ENCODE measurements around the gene ZNF677. TPM values are rescaled to one million over a fixed set of nuclear protein-coding genes. Genes with fewer than 3 reads are reported as not detected.
"Not testable (repeated sequence)": the region's sequence is repeated elsewhere in the genome, so short reads cannot be mapped to it uniquely, and the experiment has no call there.

ZNF677 gene
- total and polyA plus RNA-seq, 2 donors (not counting 1 experiment from before 2014, with no cell fraction given): 25.3 to 26.0 TPM

DNA sequence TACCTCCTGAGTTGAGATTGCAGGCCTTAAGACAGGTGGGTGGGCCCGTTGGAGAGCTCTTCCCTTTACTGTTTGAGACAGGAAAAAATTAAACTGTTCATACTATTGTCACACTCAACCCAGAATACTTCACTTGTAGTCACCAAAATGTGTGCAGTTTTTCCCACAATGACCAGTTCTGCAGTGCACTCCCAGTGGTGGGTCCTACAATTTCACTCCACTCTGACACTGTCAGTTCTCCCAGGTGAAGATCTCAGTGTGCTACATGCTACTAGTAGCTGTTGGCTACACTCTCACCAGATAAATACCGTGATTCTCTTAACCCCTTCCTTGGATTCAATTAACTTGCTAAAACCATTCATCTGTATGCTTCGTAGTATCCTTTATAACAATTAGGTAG, 64.4 kb downstream of the ZNF677 start:
- TF ChIP-seq, protein P1, sequence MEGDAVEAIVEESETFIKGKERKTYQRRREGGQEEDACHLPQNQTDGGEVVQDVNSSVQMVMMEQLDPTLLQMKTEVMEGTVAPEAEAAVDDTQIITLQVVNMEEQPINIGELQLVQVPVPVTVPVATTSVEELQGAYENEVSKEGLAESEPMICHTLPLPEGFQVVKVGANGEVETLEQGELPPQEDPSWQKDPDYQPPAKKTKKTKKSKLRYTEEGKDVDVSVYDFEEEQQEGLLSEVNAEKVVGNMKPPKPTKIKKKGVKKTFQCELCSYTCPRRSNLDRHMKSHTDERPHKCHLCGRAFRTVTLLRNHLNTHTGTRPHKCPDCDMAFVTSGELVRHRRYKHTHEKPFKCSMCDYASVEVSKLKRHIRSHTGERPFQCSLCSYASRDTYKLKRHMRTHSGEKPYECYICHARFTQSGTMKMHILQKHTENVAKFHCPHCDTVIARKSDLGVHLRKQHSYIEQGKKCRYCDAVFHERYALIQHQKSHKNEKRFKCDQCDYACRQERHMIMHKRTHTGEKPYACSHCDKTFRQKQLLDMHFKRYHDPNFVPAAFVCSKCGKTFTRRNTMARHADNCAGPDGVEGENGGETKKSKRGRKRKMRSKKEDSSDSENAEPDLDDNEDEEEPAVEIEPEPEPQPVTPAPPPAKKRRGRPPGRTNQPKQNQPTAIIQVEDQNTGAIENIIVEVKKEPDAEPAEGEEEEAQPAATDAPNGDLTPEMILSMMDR (conservative IDR thresholded peaks at IDR 0.05 in 1 of 2, IDR thresholded peaks at IDR 0.05 in 1 of 2; ENCODE audit: low read depth in 1 of 2, low read length in 2 of 2): no peak
- TF ChIP-seq EZH2 (IDR thresholded peaks at IDR 0.05; ENCODE audit: low read length, missing control alignments): no peak
- no peak overlapping the region for H3K9ac ChIP-seq (ENCODE audit: insufficient read depth, low read length)
- DNase-seq (ENCODE audit: low read depth in 2 of 2): no peak
- no peak overlapping the region for H3K27ac ChIP-seq (ENCODE audit: insufficient read depth, low read length)
- H3K27me3 ChIP-seq (ENCODE audit: control insufficient read depth, insufficient read depth, low read length): no peaks in the 10 kb centered on the region
- H3K36me3 ChIP-seq (ENCODE audit: control insufficient read depth, insufficient read depth, low read length): peaks cover 3% of the 10 kb centered on the region
- no peak overlapping the region for H2AFZ ChIP-seq (ENCODE audit: low read length)
- H3K79me2 ChIP-seq (ENCODE audit: control insufficient read depth, insufficient read depth, low read length): no peaks in the 10 kb centered on the region
- H3K9me3 ChIP-seq (ENCODE audit: control insufficient read depth, insufficient read depth, low read depth, low read length): no peaks in the 10 kb centered on the region
- H3K4me3 ChIP-seq (replicated peaks in 1 of 4; ENCODE audit: control extremely low read depth in 1 of 4, insufficient read depth in 1 of 4, low read depth in 3 of 4, low read length in 4 of 4): no peak overlapping the region
- no peak overlapping the region for H3K4me2 ChIP-seq (ENCODE audit: extremely low read depth, insufficient read depth, low read length)
- H3K4me1 ChIP-seq (ENCODE audit: control insufficient read depth, extremely low read depth, insufficient read depth, low read length): no peaks in the 10 kb centered on the region
- no peaks in the 10 kb centered on the region for H4K20me1 ChIP-seq (ENCODE audit: control insufficient read depth, extremely low read depth, insufficient read depth, low read length)

DNA sequence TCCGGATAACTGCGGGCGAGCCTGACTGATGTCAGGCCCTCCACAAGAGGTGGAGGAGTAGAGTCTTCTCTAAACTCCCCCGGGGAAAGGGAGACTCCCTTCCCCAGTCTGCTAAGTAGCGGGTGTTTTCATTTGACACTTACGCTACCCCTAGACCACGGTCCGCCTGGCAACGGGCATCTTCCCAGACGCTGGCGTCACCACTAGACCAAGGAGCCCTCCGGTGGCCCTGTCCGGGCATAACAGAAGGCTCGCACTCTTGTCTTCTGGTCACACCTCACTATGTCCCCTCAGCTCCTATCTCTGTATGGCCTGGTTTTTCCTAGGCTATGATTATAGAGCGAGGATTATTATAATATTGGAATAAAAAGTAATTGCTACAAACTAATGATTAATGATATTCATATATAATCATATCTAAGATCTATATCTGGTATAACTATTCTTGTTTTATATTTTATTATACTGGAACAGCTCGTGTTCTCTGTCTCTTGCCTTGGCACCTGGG, 64.9 kb downstream of the ZNF677 start:
- H4K20me1 ChIP-seq (ENCODE audit: control insufficient read depth, extremely low read depth, insufficient read depth, low read length); H3K27me3 ChIP-seq (ENCODE audit: control insufficient read depth, insufficient read depth, low read length); DNase-seq (ENCODE audit: low read depth in 2 of 2); H2AFZ ChIP-seq (ENCODE audit: low read length); H3K4me1 ChIP-seq (ENCODE audit: control insufficient read depth, extremely low read depth, insufficient read depth, low read length); H3K9me3 ChIP-seq (ENCODE audit: control insufficient read depth, insufficient read depth, low read depth, low read length); H3K4me2 ChIP-seq (ENCODE audit: extremely low read depth, insufficient read depth, low read length); H3K36me3 ChIP-seq (ENCODE audit: control insufficient read depth, insufficient read depth, low read length); H3K27ac ChIP-seq (ENCODE audit: insufficient read depth, low read length); H3K9ac ChIP-seq (ENCODE audit: insufficient read depth, low read length); H3K79me2 ChIP-seq (ENCODE audit: control insufficient read depth, insufficient read depth, low read length); H3K4me3 ChIP-seq (replicated peaks in 1 of 4; ENCODE audit: control extremely low read depth in 1 of 4, insufficient read depth in 1 of 4, low read depth in 3 of 4, low read length in 4 of 4): not testable (repeated sequence)

Other genes starting within 250 kb of the ZNF677 start
- gene ERVV-1, start 241.0 kb downstream of the ZNF677 start, total RNA-seq: not detected in 2 replicates
- gene ERVV-1, start 241.0 kb downstream of the ZNF677 start, polyA plus RNA-seq: 0.03 and 0.15 TPM in 2 replicates
- not detected in 2 replicates for gene ERVV-2, start 210.1 kb downstream of the ZNF677 start, total RNA-seq
- gene ERVV-2, start 210.1 kb downstream of the ZNF677 start, polyA plus RNA-seq: 0.10 TPM in 1 of 2 replicates, not detected in the other
- 22.6 and 28.9 TPM in 2 replicates for gene ZNF160, start 151.5 kb downstream of the ZNF677 start, total RNA-seq
- gene ZNF160, start 151.5 kb downstream of the ZNF677 start, polyA plus RNA-seq: 13.1 and 21.0 TPM in 2 replicates
- 11.8 and 15.7 TPM in 2 replicates for gene ZNF415, start 122.0 kb downstream of the ZNF677 start, total RNA-seq
- 7.2 and 9.9 TPM in 2 replicates for gene ZNF415, start 122.0 kb downstream of the ZNF677 start, polyA plus RNA-seq
- 8.5 and 10.6 TPM in 2 replicates for gene ZNF347, start 95.8 kb downstream of the ZNF677 start, total RNA-seq
- 5.6 and 5.7 TPM in 2 replicates for gene ZNF347, start 95.8 kb downstream of the ZNF677 start, polyA plus RNA-seq
- 5.4 and 6.3 TPM in 2 replicates for gene ZNF665, start 61.5 kb downstream of the ZNF677 start, total RNA-seq
- 2.4 and 3.1 TPM in 2 replicates for gene ZNF665, start 61.5 kb downstream of the ZNF677 start, polyA plus RNA-seq
- gene VN1R2, start 3.4 kb upstream of the ZNF677 start, total RNA-seq: under 0.01 and 0.17 TPM in 2 replicates
- gene VN1R2, start 3.4 kb upstream of the ZNF677 start, polyA plus RNA-seq: not detected in 2 replicates
- not detected in 2 replicates for gene VN1R4, start 12.8 kb upstream of the ZNF677 start, total RNA-seq
- not detected in 2 replicates for gene VN1R4, start 12.8 kb upstream of the ZNF677 start, polyA plus RNA-seq
- gene ZNF845, start 78.9 kb upstream of the ZNF677 start, total RNA-seq: 9.7 and 9.8 TPM in 2 replicates
- 3.1 and 4.2 TPM in 2 replicates for gene ZNF845, start 78.9 kb upstream of the ZNF677 start, polyA plus RNA-seq
- 6.8 and 7.4 TPM in 2 replicates for gene ZNF525, start 110.8 kb upstream of the ZNF677 start, total RNA-seq
- 1.8 and 4.8 TPM in 2 replicates for gene ZNF525, start 110.8 kb upstream of the ZNF677 start, polyA plus RNA-seq
- 13.1 and 14.7 TPM in 2 replicates for gene ZNF765, start 140.3 kb upstream of the ZNF677 start, total RNA-seq
- 3.7 and 5.3 TPM in 2 replicates for gene ZNF765, start 140.3 kb upstream of the ZNF677 start, polyA plus RNA-seq
- 9.2 and 10.7 TPM in 2 replicates for gene ZNF761, start 177.1 kb upstream of the ZNF677 start, total RNA-seq
- 7.6 and 11.5 TPM in 2 replicates for gene ZNF761, start 177.1 kb upstream of the ZNF677 start, polyA plus RNA-seq
- gene ZNF813, start 212.9 kb upstream of the ZNF677 start, total RNA-seq: 3.6 and 3.9 TPM in 2 replicates
- 1.4 and 1.8 TPM in 2 replicates for gene ZNF813, start 212.9 kb upstream of the ZNF677 start, polyA plus RNA-seq

All from fibroblast of lung (primary cell).